ENCODE results near the gene SNED1.
A peak's percentile ranks its signal among the peaks of the same experiment; 100 is the strongest.

The SNED1 gene

GRCh38 chr2:241030883-241031282 lies 32.5 kb downstream of the SNED1 start:
- DNase-seq, result no peak

- DNase-seq, result no peak
Measured at GRCh38 chr2:241031436-241032165, 33.2 kb downstream of the SNED1 start.

DNA sequence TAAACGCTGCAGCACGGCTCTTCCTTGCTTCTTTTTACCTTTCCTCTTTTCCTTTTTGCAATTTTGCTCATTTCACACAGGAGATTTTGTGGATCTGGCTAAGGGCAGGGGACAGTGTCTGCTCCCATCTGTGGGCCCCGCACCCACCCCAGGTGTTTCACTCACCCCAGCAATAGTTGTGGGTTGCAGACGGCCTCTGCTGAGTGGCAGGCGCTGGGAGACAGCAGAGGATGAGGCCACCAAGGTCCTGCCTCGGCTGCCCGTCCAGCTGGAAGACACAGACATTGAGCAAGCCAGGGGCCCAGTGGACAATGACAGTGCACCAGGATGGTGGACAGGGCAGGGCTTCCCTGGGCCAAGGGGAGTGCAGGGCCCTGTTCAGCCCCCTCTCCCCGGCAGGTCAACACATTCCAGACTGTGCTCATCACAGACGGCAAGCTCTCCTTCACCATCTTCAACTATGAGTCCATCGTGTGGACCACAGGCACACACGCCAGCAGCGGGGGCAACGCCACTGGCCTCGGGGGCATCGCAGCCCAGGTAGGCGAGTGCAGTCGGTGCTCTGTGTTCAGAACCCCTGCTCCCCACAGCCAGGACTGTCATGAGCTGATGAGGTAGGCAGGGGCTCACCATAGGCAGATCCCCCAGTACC lies 35.0 kb downstream of the SNED1 start:
- DNase-seq, result no peak

- DNase-seq, result no peak
Measured at GRCh38 chr2:241033994-241034393, 35.6 kb downstream of the SNED1 start.

GRCh38 chr2:241034490-241035141 lies 36.2 kb downstream of the SNED1 start:
- DNase-seq, result no peak

- peak; percentile 9 for DNase-seq
Measured at GRCh38 chr2:241035142-241035817, 36.9 kb downstream of the SNED1 start.

DNA sequence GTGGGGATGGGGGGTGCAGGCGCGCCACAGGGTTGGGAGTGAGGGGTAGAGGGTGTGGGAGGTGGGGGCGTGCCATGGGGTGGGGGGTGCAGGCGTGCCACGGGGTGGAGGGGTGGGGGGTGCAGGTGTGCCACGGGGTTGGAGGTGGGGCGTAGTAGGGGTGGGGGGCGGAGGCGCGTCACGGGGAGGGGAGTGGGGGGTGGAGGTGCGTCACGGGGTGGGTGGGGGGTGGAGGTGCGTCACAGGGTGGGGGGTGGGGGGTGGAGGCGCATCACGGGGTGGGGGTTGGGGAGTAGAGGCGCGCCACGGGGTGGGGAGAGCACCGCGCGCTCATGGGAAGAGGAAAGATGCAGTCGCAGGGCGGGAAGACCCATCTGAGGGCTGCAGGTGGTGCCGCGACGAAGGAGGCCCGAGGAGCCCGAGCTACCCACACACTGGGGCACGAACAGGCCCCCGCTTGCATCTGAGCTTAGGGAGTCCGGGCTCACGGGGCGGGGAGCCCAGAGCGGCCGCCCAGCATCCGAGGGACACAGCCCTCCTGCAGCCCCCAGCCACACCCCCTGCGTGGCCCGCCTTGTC lies 37.5 kb downstream of the SNED1 start:
- no peak for DNase-seq

DNA sequence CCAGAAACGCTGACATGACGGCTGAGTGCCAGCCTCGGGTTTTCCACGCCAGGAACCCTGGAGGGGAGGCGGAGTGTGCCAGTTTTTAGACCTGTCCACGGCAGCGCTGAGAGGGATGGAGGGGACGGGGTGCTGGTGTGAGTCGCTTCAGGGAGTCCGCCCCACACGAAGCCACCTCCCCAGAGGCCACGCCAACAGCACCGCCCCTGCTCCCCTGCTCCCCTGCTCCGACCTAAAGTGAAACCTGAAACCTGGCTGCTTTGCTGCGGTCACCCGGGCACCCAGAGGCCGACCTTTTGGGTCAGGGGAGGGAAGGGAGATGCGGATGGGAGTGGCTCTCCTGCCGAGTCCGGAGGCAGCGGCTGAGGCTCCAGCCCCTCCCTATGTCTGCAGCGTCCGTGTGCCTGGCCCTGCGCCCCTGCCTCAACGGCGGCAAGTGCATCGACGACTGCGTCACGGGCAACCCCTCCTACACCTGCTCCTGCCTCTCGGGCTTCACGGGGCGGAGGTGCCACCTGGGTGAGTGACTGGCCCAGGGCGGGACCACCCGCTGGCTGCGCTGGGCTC lies 38.1 kb downstream of the SNED1 start:
- DNase-seq, result peak; percentile 31

GRCh38 chr2:241036964-241037421 lies 38.6 kb downstream of the SNED1 start:
- no peak for DNase-seq

GRCh38 chr2:241037498-241037897 lies 39.1 kb downstream of the SNED1 start:
- DNase-seq, result no peak

- no peak for DNase-seq
Measured at GRCh38 chr2:241038374-241039180, 40.2 kb downstream of the SNED1 start.

- no peak for DNase-seq
Measured at GRCh38 chr2:241039416-241039815, 41.0 kb downstream of the SNED1 start.

DNA sequence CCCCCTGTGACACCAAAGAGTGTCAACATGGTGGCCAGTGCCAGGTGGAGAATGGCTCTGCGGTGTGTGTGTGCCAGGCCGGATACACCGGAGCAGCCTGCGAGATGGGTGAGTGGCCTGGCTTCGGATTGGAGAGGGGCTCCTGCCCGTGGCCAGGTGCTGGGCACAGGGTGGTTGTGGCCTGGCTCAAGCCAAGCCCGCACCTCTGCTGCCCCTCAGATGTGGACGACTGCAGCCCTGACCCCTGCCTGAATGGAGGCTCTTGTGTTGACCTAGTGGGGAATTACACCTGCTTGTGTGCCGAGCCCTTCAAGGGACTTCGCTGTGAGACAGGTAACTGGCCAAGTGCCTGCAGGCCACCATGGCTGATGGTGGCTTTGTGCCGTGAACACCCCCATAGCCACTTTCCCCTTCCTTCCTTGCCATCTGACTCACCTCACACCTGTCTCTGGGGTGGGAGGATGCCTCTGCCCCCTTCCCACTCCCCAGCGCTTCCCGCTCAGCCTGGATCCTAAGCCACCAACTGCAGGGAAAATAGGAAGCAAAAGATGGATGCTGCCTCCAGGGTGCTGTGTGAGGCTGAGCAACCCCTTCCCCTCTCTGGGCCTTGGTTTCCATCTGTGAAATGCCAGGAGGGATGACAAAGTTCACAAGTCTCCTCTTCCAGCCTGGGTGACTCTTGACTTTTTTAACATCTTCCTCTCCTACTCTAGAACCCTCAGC lies 41.8 kb downstream of the SNED1 start:
- no peak for DNase-seq

- DNase-seq, result no peak
Measured at GRCh38 chr2:241041589-241042158, 43.3 kb downstream of the SNED1 start.

- no peak for DNase-seq
Measured at GRCh38 chr2:241043581-241043980, 45.2 kb downstream of the SNED1 start.

DNA sequence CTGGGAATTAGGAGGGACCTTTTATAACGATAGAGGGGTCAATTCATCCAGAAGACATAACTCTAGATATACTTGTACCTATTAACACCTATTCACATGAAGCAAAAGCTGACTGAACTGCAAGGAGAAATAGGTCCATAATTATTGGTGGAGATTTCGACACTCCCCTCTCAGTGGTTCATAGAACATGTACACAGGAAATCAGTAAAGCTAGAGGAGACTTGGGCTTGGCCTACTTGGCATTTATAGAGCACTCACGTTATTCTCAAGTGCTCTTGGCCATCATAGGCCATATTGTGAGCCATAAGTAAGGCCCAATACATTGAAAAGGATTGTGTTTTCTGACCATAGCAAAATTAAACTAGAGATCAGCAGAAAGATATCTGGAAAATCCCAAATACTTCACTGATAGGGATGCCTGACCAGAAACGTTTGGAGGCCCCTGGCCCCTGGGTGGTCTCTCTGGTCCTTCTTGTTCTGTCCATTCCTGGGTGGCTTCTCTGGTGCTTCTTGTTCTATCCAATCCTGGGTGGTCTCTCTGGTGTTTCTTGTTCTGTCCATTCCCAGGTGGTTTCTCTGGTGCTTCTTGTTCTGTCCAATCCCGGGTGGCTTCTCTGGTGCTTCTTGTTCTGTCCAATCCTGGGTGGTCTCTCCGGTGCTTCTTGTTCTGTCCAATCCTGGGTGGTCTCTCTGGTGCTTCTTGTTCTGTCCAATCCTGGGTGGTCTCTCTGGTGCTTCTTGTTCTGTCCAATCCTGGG lies 49.0 kb downstream of the SNED1 start:
- no peak for DNase-seq

DNA sequence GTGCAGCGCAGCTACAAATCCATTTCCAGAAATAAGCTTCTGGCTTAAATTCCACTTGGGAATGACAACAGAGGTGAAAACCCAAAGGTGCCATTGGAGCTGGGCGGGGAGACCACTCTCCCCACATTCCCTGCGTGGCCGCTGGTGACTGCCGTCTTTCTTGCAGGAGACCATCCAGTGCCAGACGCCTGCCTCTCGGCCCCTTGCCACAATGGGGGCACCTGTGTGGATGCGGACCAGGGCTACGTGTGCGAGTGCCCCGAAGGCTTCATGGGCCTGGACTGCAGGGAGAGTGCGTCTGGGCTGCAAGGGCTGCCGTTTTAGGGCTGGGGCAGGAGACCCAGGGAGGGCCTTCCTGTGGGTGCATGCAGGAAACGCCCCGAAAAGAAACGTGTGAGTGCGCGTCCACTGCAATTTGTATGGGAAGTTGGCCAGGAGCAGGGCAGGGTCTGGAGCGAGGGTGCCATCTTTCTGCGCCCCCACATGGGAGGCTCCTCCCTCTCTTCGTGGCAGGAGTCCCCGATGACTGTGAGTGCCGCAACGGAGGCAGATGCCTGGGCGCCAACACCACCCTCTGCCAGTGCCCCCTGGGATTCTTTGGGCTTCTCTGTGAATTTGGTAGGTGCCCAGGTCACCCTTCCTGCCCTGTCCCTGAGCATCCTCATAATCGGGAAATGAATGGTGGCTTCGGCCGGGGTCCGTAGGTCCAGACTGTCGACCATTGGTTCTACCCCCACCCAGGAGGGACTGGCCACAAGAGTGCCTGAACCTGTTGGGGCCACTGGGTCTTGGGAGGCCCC lies 49.9 kb downstream of the SNED1 start:
- no peak for DNase-seq

- no peak for DNase-seq
Measured at GRCh38 chr2:241048949-241049343, 50.5 kb downstream of the SNED1 start.

Data from NCI-H526 treated with DMSO at 0.1 percent for 48 hours (cell line).